ENCODE results near the gene NCDN. TPM values are rescaled to one million over a fixed set of nuclear protein-coding genes. Genes with fewer than 3 reads are reported as not detected.

NCDN gene
- total and polyA plus RNA-seq, 2 of the 8 experiments (the other 6 are each of a cell fraction or from before 2014, with no cell fraction given) = 26.2 to 35.4 TPM

- no peaks in the 10 kb centered on the region for H3K9me3 ChIP-seq (ENCODE audit: insufficient read depth in 2 of 2, low read depth in 1 of 2, low read length in 1 of 2)
- no peak within 1 kb of the TSS for H3K27ac ChIP-seq (ENCODE audit: low read depth, low read length)
- peak within 1 kb of the TSS; percentile 40 to 67 (median 60) for H3K4me3 ChIP-seq (ENCODE audit: extremely low read depth in 1 of 4, insufficient read depth in 2 of 4, low read depth in 3 of 4, low read length in 4 of 4)
- peak within 1 kb of the TSS; percentile 7 for H4K8ac ChIP-seq (ENCODE audit: extremely low read depth, insufficient read depth, low read length)
- H2BK5ac ChIP-seq (ENCODE audit: low read depth, low read length) = no peak within 1 kb of the TSS
- no peaks in the 10 kb centered on the region for H3K79me1 ChIP-seq (ENCODE audit: low read depth, low read length)
- H3K23ac ChIP-seq (ENCODE audit: insufficient read length) = no peak within 1 kb of the TSS
- no peak within 1 kb of the TSS for H2BK20ac ChIP-seq (ENCODE audit: low read length)
- no peak within 1 kb of the TSS for H3K4ac ChIP-seq (replicated peaks; ENCODE audit: insufficient read length, low read depth, low read length)
- H3K36me3 ChIP-seq (ENCODE audit: control insufficient read depth in 2 of 4, insufficient read depth in 4 of 4, low read length in 3 of 4) = peaks cover 0 to 11% (median 0%) of the 10 kb centered on the region in 4 experiments; a peak in 1 of 8 replicates
- no peaks in the 10 kb centered on the region for H3K79me2 ChIP-seq (ENCODE audit: control insufficient read depth in 1 of 2, insufficient read depth in 2 of 2, low read length in 2 of 2)
- no peak within 1 kb of the TSS for H2AFZ ChIP-seq (ENCODE audit: low read length)
- peaks cover 0 to 20% of the 10 kb centered on the region in 2 experiments for H4K20me1 ChIP-seq (replicated peaks in 1 of 2; ENCODE audit: control insufficient read depth in 1 of 2, insufficient read depth in 2 of 2, low read length in 2 of 2)
- H2AK5ac ChIP-seq (ENCODE audit: low read depth, low read length) = no peak within 1 kb of the TSS
- WGBS, 2 experiments (ENCODE audit: extremely low coverage in 1 of 2, insufficient coverage in 1 of 2, insufficient read length in 1 of 2, insufficient replicate concordance in 2 of 2, low coverage in 1 of 2, low lambda C conversion rate in 2 of 2, missing lambda C conversion rate in 1 of 2) = 2% methylated on average over 93 of the region's 95 CpGs; no CpG with 5 or more reads in 1 of the 2 experiments
- H2BK120ac ChIP-seq (replicated peaks; ENCODE audit: low read depth, low read length) = no peak within 1 kb of the TSS
- no peak within 1 kb of the TSS for H2BK12ac ChIP-seq (ENCODE audit: low read depth, low read length)
- CTCF ChIA-PET (ENCODE audit: partially characterized antibody) = interaction anchor here (0.6 to 8.5 kb wide), 12 partner anchors 7 to 202 kb away, joined by 3 to 81 read pairs (median 5); partner anchors contain the start of gene C1orf216
- H4K5ac ChIP-seq (ENCODE audit: insufficient read length, low read depth, low read length) = no peak within 1 kb of the TSS
- no peak within 1 kb of the TSS for H3K9ac ChIP-seq (replicated peaks in 1 of 4; ENCODE audit: extremely low read depth in 1 of 4, low read depth in 3 of 4, low read length in 3 of 4)
- no peak within 1 kb of the TSS; the same call in 1 of the 2 replicates for H3K18ac ChIP-seq (ENCODE audit: extremely low read depth, low read length)
- POLR2A ChIA-PET (ENCODE audit: partially characterized antibody) = interaction anchor here (0.6 to 2.9 kb wide), 14 partner anchors 9 to 196 kb away, joined by 3 to 13 read pairs (median 4); partner anchors contain the start of genes C1orf216, CLSPN, KIAA0319L and NCDN
- FAIRE-seq = no peak
- peaks cover 63 to 92% (median 83%) of the 10 kb centered on the region in 4 experiments for H3K27me3 ChIP-seq (replicated peaks in 1 of 4; ENCODE audit: control insufficient read depth in 3 of 4, extremely low read depth in 1 of 4, insufficient read depth in 3 of 4, low read length in 3 of 4)
- H2BK15ac ChIP-seq (ENCODE audit: low read length) = no peak within 1 kb of the TSS
- peaks cover 7 to 20% (median 14%) of the 10 kb centered on the region in 4 experiments for H3K4me1 ChIP-seq (replicated peaks in 1 of 4; ENCODE audit: control insufficient read depth in 3 of 4, insufficient read depth in 4 of 4, low read length in 3 of 4)
- peak in 1 of 2 experiments; percentile 81 for DNase-seq (ENCODE audit: low read depth in 1 of 2, low spot score in 2 of 2)
- no peak within 1 kb of the TSS for H3K56ac ChIP-seq (replicated peaks; ENCODE audit: insufficient read length, low read depth, low read length)
- peak within 1 kb of the TSS; percentile 84 to 88 for H3K4me2 ChIP-seq (ENCODE audit: insufficient read depth in 1 of 2, low read depth in 2 of 2, low read length in 2 of 2)
- no peak within 1 kb of the TSS for H4K91ac ChIP-seq (replicated peaks; ENCODE audit: insufficient read length, low read length)
- peaks cover 25% of the 10 kb centered on the region for H3K23me2 ChIP-seq (ENCODE audit: low read depth, low read length)
- no peak within 1 kb of the TSS for H3K14ac ChIP-seq (ENCODE audit: insufficient read length)
- no peak for TF ChIP-seq KDM5A (IDR thresholded peaks at IDR 0.05; ENCODE audit: low read length)
- TF ChIP-seq CHD1 (IDR thresholded peaks at IDR 0.05; ENCODE audit: low read depth, low read length) = no peak
- no peak for TF ChIP-seq CEBPB (IDR thresholded peaks at IDR 0.05; ENCODE audit: low read depth, low read length)
- no peak for TF ChIP-seq RXRA (IDR thresholded peaks at IDR 0.05; ENCODE audit: insufficient read depth, low read depth, low read length)
- TF ChIP-seq EZH2 (IDR thresholded peaks at IDR 0.05; ENCODE audit: low read depth, low read length, severe bottlenecking) = peak; percentile 92
- TF ChIP-seq, protein P1, sequence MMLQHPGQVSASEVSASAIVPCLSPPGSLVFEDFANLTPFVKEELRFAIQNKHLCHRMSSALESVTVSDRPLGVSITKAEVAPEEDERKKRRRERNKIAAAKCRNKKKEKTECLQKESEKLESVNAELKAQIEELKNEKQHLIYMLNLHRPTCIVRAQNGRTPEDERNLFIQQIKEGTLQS (IDR thresholded peaks at IDR 0.05; ENCODE audit: insufficient read depth, low read depth, low read length) = no peak
- peak; percentile 54; the same call in 1 of the 2 replicates for TF ChIP-seq TEAD4 (IDR thresholded peaks at IDR 0.05; ENCODE audit: low read depth, low read length)
These were observed 15.9 kb downstream of the NCDN start, which contains the start of gene TFAP2E for GRCh38 chr1:35573198-35574124. Gene TFAP2E, plus strand, starts transcription at chr1:35573314. Its CDS starts 264 bp downstream, at chr1:35573578.

Measured in H1 (cell line).